H9 (cell line): Measurements from ENCODE around the gene NET1. TPM values are rescaled to one million over a fixed set of nuclear protein-coding genes. Genes with fewer than 3 reads are reported as not detected.

ENCODE experiments used
- DNase-seq: peaks from one replicate; pipeline ENCODE4 v3.0.0-alpha.2; 2017
- H2AFZ ChIP-seq: one replicate; pipeline ENCODE4 v1.6.1; 2013; ENCODE audit warnings: mild to moderate bottlenecking, low read length, control low read depth, moderate library complexity
- H2AK5ac ChIP-seq: 2 replicates; pipeline ENCODE4 v1.6.1; 2013; ENCODE audit warnings: low read length, control low read depth, mixed read lengths; ENCODE audit not compliant: insufficient read length
- H2BK120ac ChIP-seq: one replicate; pipeline ENCODE4 v1.6.1; 2013; ENCODE audit warnings: low read depth, mild to moderate bottlenecking, low read length, control low read depth, inconsistent platforms; ENCODE audit not compliant: poor library complexity, severe bottlenecking
- H2BK12ac ChIP-seq: 2 replicates; pipeline ENCODE4 v1.6.1; 2013; ENCODE audit warnings: low read length, control low read depth, mixed read lengths, low read depth; ENCODE audit not compliant: insufficient read length
- H2BK15ac ChIP-seq: 2 replicates; pipeline ENCODE4 v1.6.1; 2013; ENCODE audit warnings: low read depth, low read length, control low read depth
- H2BK20ac ChIP-seq: one replicate; pipeline ENCODE4 v1.6.1; 2013; ENCODE audit warnings: low read depth, mild to moderate bottlenecking, low read length, control low read depth, inconsistent platforms; ENCODE audit not compliant: poor library complexity, severe bottlenecking
- H2BK5ac ChIP-seq: 2 replicates; pipeline ENCODE4 v1.6.1; 2013; ENCODE audit warnings: low read length, control low read depth, mixed read lengths; ENCODE audit not compliant: insufficient read length
- H3K14ac ChIP-seq: 2 replicates; pipeline ENCODE4 v1.6.1; 2013; ENCODE audit warnings: low read length, control low read depth; ENCODE audit not compliant: insufficient read depth
- H3K18ac ChIP-seq: 2 replicates; pipeline ENCODE4 v1.6.1; 2013; ENCODE audit warnings: low read depth, mild to moderate bottlenecking, mixed read lengths, low read length, control low read depth; ENCODE audit not compliant: insufficient read length
- H3K23ac ChIP-seq: 2 replicates; pipeline ENCODE4 v1.6.1; 2013; ENCODE audit warnings: low read length, control low read depth, mixed read lengths, low read depth; ENCODE audit not compliant: insufficient read length
- H3K23me2 ChIP-seq: 2 replicates; pipeline ENCODE4 v1.6.1; 2013; ENCODE audit warnings: low read depth, mild to moderate bottlenecking, mixed read lengths, low read length, control low read depth; ENCODE audit not compliant: insufficient read length, poor library complexity, severe bottlenecking
- H3K27ac ChIP-seq: 2 replicates; pipeline ENCODE4 v1.5.1; 2013; ENCODE audit warnings: low read length, control low read depth, mixed read lengths, low read depth; ENCODE audit not compliant: insufficient read length
- H3K27me3 ChIP-seq: 2 replicates; pipeline ENCODE4 v1.6.1; 2013; ENCODE audit warnings: low read length, control low read depth, inconsistent platforms; ENCODE audit not compliant: insufficient read depth
- H3K4ac ChIP-seq: 2 replicates; pipeline ENCODE4 v1.6.1; 2013; ENCODE audit warnings: low read depth, mild to moderate bottlenecking, control low read depth, inconsistent platforms, low read length, moderate library complexity
- H3K4me1 ChIP-seq: 2 replicates; pipeline ENCODE4 v1.6.1; 2013; ENCODE audit warnings: low read length, control low read depth, inconsistent platforms; ENCODE audit not compliant: insufficient read depth
- H3K4me2 ChIP-seq: 2 replicates; pipeline ENCODE4 v1.6.1; 2013; ENCODE audit warnings: low read length, control low read depth, mixed read lengths; ENCODE audit not compliant: insufficient read length, insufficient read depth
- H3K56ac ChIP-seq: 2 replicates; pipeline ENCODE4 v1.6.1; 2013; ENCODE audit warnings: low read depth, mild to moderate bottlenecking, mixed read lengths, low read length, control low read depth; ENCODE audit not compliant: insufficient read length
- H3K79me1 ChIP-seq: 2 replicates; pipeline ENCODE4 v1.6.1; 2013; ENCODE audit warnings: low read depth, mild to moderate bottlenecking, moderate library complexity, low read length, control low read depth, inconsistent platforms; ENCODE audit not compliant: insufficient read depth, poor library complexity, severe bottlenecking
- H3K79me2 ChIP-seq: 2 replicates; pipeline ENCODE4 v1.6.1; 2013; ENCODE audit warnings: low read length, control low read depth, inconsistent platforms; ENCODE audit not compliant: insufficient read depth
- H3K9ac ChIP-seq: 2 replicates; pipeline ENCODE4 v1.6.1; 2013; ENCODE audit warnings: low read length, control low read depth, mixed read lengths; ENCODE audit not compliant: insufficient read length; ENCODE audit errors: extremely low read depth
- H3K9me3 ChIP-seq: one replicate; pipeline ENCODE4 v1.6.1; 2013; ENCODE audit warnings: low read depth, low read length, inconsistent platforms; ENCODE audit not compliant: control insufficient read depth
- H3T11ph ChIP-seq: one replicate; pipeline ENCODE4 v1.6.1; 2013; ENCODE audit warnings: mild to moderate bottlenecking, low read length, control low read depth, inconsistent platforms
- H4K20me1 ChIP-seq: one replicate; pipeline ENCODE4 v1.6.1; 2013; ENCODE audit not compliant: control insufficient read depth, insufficient read length, insufficient read depth
- H4K5ac ChIP-seq: 2 replicates; pipeline ENCODE4 v1.6.1; 2013; ENCODE audit warnings: low read depth, mild to moderate bottlenecking, mixed read lengths, low read length, control low read depth; ENCODE audit not compliant: insufficient read length
- H4K8ac ChIP-seq: replicated peaks from 2 replicates; pipeline ENCODE4 v1.6.1; 2013; ENCODE audit warnings: low read length, control low read depth, mixed read lengths, low read depth; ENCODE audit not compliant: insufficient read length
- H4K91ac ChIP-seq: 2 replicates; pipeline ENCODE4 v1.6.1; 2013; ENCODE audit warnings: low read depth, mild to moderate bottlenecking, moderate library complexity, mixed read lengths, low read length, control low read depth; ENCODE audit not compliant: insufficient read length
- H3K27ac Mint-ChIP-seq, 3 experiments: 2 replicates in 2 of 3; 3 replicates in 1 of 3; pipeline ENCODE4 v1.8.0; 2020 to 2021; ENCODE audit warnings: mixed read lengths in 3 of 3, mild to moderate bottlenecking in 1 of 3, moderate library complexity in 1 of 3
- H3K27me3 Mint-ChIP-seq: 2 replicates; pipeline ENCODE4 v1.8.0; 2021; ENCODE audit warnings: low read depth, mild to moderate bottlenecking, moderate library complexity, mixed read lengths
- H3K36me3 Mint-ChIP-seq, 3 experiments: 2 replicates in 2 of 3; 3 replicates in 1 of 3; pipeline ENCODE4 v1.8.0; 2020 to 2021; ENCODE audit warnings: low read depth in 3 of 3, mixed read lengths in 3 of 3; ENCODE audit not compliant: insufficient read depth in 1 of 3
- H3K4me1 Mint-ChIP-seq, 2 experiments: 2 replicates each; pipeline ENCODE4 v1.8.0; 2020; ENCODE audit warnings: mixed read lengths in 2 of 2
- H3K4me3 Mint-ChIP-seq, 2 experiments: 2 replicates in 1 of 2; 3 replicates in 1 of 2; pipeline ENCODE4 v1.8.0; 2020 to 2021; ENCODE audit warnings: mild to moderate bottlenecking in 2 of 2, mixed read lengths in 2 of 2, moderate library complexity in 1 of 2
- H3K9me3 Mint-ChIP-seq, 2 experiments: 2 replicates in 1 of 2; 3 replicates in 1 of 2; pipeline ENCODE4 v1.8.0; 2020; ENCODE audit warnings: mild to moderate bottlenecking in 2 of 2, mixed read lengths in 2 of 2, moderate library complexity in 1 of 2
- CTCF ChIP-seq: fragments of 200-600 bp; sonication (generic); conservative IDR thresholded peaks from 3 replicates; pipeline ENCODE4 v1.8.0; 2021; ENCODE audit warnings: antibody characterized with exemption, mild to moderate bottlenecking
- WGBS: extraction: QIAGEN DNeasy Blood & Tissue Kit; methylation state at CpG from one replicate; pipeline ENCODE4 v1.1.7; 2013; ENCODE audit warnings: missing lambda C conversion rate, low lambda C conversion rate, mixed read lengths; ENCODE audit not compliant: insufficient read length; ENCODE audit errors: extremely low coverage; 5-methylcytosine and 5-hydroxymethylcytosine counted together
- total RNA-seq: library from RNA; stranded (reverse); gene quantifications from 2 replicates; pipeline ENCODE4 v1.2.1, GENCODE V29; 2021

Gene NET1
- total RNA-seq, 1 experiment from 2014 or later: 50.6 TPM

GRCh38 chr10:5435328-5435727, 23.0 kb downstream of the NET1 start:
- H2BK5ac ChIP-seq: no peak overlapping the region
- Mint-ChIP-seq H3K27me3 (no peaks in the 10 kb centered on the region), H3K4me3 (no peak overlapping the region), H3K4me1 (peaks cover 4 to 7% of the 10 kb centered on the region in 2 experiments), H3K36me3 (peaks cover 15 to 17% (median 16%) of the 10 kb centered on the region in 3 experiments), H3K27ac (no peak overlapping the region), H3K9me3 (peaks cover 5 to 8% of the 10 kb centered on the region in 2 experiments)
- no peaks in the 10 kb centered on the region for H3K4me1 ChIP-seq
- H3K4me2 ChIP-seq: no peak overlapping the region
- H3T11ph ChIP-seq: no peak overlapping the region
- H3K9ac ChIP-seq: no peak overlapping the region
- no peak overlapping the region for H3K56ac ChIP-seq
- no peak overlapping the region for H3K14ac ChIP-seq
- WGBS: no CpG with 5 or more reads among the region's 3 CpGs
- no peaks in the 10 kb centered on the region for H3K9me3 ChIP-seq
- no peak for TF ChIP-seq CTCF
- H4K5ac ChIP-seq: no peak overlapping the region
- no peaks in the 10 kb centered on the region for H3K79me2 ChIP-seq
- H3K18ac ChIP-seq: no peak overlapping the region
- no peaks in the 10 kb centered on the region for H3K27me3 ChIP-seq
- DNase-seq: no peak
- no peaks in the 10 kb centered on the region for H3K23me2 ChIP-seq
- H4K8ac ChIP-seq: no peak overlapping the region
- H2BK20ac ChIP-seq: no peak overlapping the region
- H4K20me1 ChIP-seq: no peaks in the 10 kb centered on the region
- H3K4ac ChIP-seq: no peak overlapping the region
- no peak overlapping the region for H2AFZ ChIP-seq
- H4K91ac ChIP-seq: no peak overlapping the region
- H3K27ac ChIP-seq: no peak overlapping the region
- no peaks in the 10 kb centered on the region for H3K79me1 ChIP-seq
- no peak overlapping the region for H2BK15ac ChIP-seq
- no peak overlapping the region for H2BK120ac ChIP-seq
- no peak overlapping the region for H2AK5ac ChIP-seq
- H2BK12ac ChIP-seq: no peak overlapping the region
- no peak overlapping the region for H3K23ac ChIP-seq
